GM12874 (cell line): ENCODE results near the gene LMNA.

Source experiments
- CTCF ChIP-seq: IDR thresholded peaks from 2 replicates; pipeline ENCODE4 v1.5.1; 2011; ENCODE audit warnings: low read depth, mild to moderate bottlenecking, control low read depth, low read length, moderate library complexity; ENCODE audit not compliant: insufficient read depth

Gene LMNA

GRCh38 chr1:156180471-156180870 is 66.0 kb downstream of the LMNA start:
- TF ChIP-seq CTCF: no peak
